Endothelial cell of umbilical vein (primary cell): ENCODE data around the gene BAZ1A. TPM values are rescaled to one million over a fixed set of nuclear protein-coding genes. Genes with fewer than 3 reads are reported as not detected.

Experiments
- BruUV-seq: library from RNA; stranded (reverse); fragments of 400-500 nt; replicated peaks from 2 replicates; lab custom pipeline; 2021; lab: Mats Ljungman, UMichigan
- CTCF ChIA-PET: fragments of 300-600, 350-600 bp; sonication (Branson Sonifier 250); formaldehyde crosslinking; loops from one replicate; lab custom pipeline; 2021; ENCODE audit warnings: antibody characterized with exemption, inconsistent platforms; lab: Charles Lee
- POLR2A ChIA-PET: fragments of 300-600, 350-600 bp; sonication (Branson Sonifier 250); formaldehyde crosslinking; loops from one replicate; lab custom pipeline; 2021; ENCODE audit warnings: antibody characterized with exemption, inconsistent platforms; lab: Charles Lee
- DNase-seq: peaks from one replicate; pipeline ENCODE4 v3.0.0-alpha.2; 2011; ENCODE audit warnings: low read depth, low spot score
- FAIRE-seq: peaks from 2 replicates; lab custom pipeline; 2011; peaks lifted over from hg19 to GRCh38; lab: Jason Lieb, UNC
- H2AFZ ChIP-seq: 2 replicates; pipeline ENCODE4 v1.6.0; 2012; ENCODE audit warnings: low read depth, low read length, control low read depth, inconsistent platforms
- H3K27ac ChIP-seq: 2 replicates; pipeline ENCODE4 v1.5.1; 2011; ENCODE audit warnings: low read depth, mild to moderate bottlenecking, control low read depth, low read length, moderate library complexity; ENCODE audit not compliant: insufficient read depth
- H3K27me3 ChIP-seq, 2 experiments: 2 replicates each; pipeline versions ENCODE4 v1.6.0 to v1.6.1; 2011; ENCODE audit warnings: low read length in 2 of 2, mixed read lengths in 1 of 2; ENCODE audit not compliant: control insufficient read depth in 2 of 2, insufficient read depth in 2 of 2
- H3K36me3 ChIP-seq, 2 experiments: 2 replicates in 1 of 2; 3 replicates in 1 of 2; pipeline ENCODE4 v1.5.1; 2011; ENCODE audit warnings: low read length in 2 of 2, mild to moderate bottlenecking in 1 of 2, moderate library complexity in 1 of 2; ENCODE audit not compliant: control insufficient read depth in 2 of 2, insufficient read depth in 2 of 2; ENCODE audit errors: extremely low read depth in 1 of 2
- H3K4me1 ChIP-seq: 3 replicates; pipeline ENCODE4 v1.5.1; 2011; ENCODE audit warnings: mild to moderate bottlenecking, low read length; ENCODE audit not compliant: control insufficient read depth, insufficient read depth; ENCODE audit errors: extremely low read depth
- H3K4me2 ChIP-seq: 2 replicates; pipeline ENCODE4 v1.6.1; 2011; ENCODE audit warnings: low read length, control low read depth, mixed read lengths; ENCODE audit not compliant: insufficient read depth
- H3K4me3 ChIP-seq, 3 experiments: fragments of 200-600 bp in 1 of 3; sonication (generic), shearing (Covaris generic) in 1 of 3; replicated peaks in 1 of 3; 2 replicates each; pipeline ENCODE4 v1.5.1; 2011 to 2016; ENCODE audit warnings: control low read depth in 3 of 3, low read length in 3 of 3, mild to moderate bottlenecking in 2 of 3, inconsistent platforms in 1 of 3, low read depth in 1 of 3, moderate library complexity in 1 of 3; ENCODE audit not compliant: insufficient read depth in 1 of 3
- H3K79me2 ChIP-seq: 2 replicates; pipeline ENCODE4 v1.6.0; 2012; ENCODE audit warnings: low read length, inconsistent platforms; ENCODE audit not compliant: control insufficient read depth, insufficient read depth
- H3K9ac ChIP-seq: replicated peaks from 2 replicates; pipeline ENCODE3; 2011; ENCODE audit warnings: low read length, control low read depth; ENCODE audit not compliant: insufficient read depth; ENCODE audit errors: extremely low read depth
- H3K9me1 ChIP-seq: replicated peaks from 3 replicates; pipeline ENCODE4 v1.6.0; 2011; ENCODE audit warnings: mild to moderate bottlenecking, low read length; ENCODE audit not compliant: control insufficient read depth, insufficient read depth; ENCODE audit errors: extremely low read depth
- H3K9me3 ChIP-seq: replicated peaks from 2 replicates; pipeline ENCODE4 v1.5.1; 2012; ENCODE audit warnings: low read length, inconsistent platforms; ENCODE audit not compliant: control insufficient read depth, insufficient read depth
- H4K20me1 ChIP-seq: replicated peaks from 2 replicates; pipeline ENCODE3; 2011; ENCODE audit warnings: mild to moderate bottlenecking, low read length; ENCODE audit not compliant: control insufficient read depth, insufficient read depth; ENCODE audit errors: extremely low read depth
- CTCF ChIP-seq, 2 donors: IDR thresholded peaks; 1 replicate in 1 of 2; 2 replicates in 1 of 2; pipeline ENCODE4 v1.5.1; 2011; ENCODE audit warnings: low read length in 2 of 2, mild to moderate bottlenecking in 2 of 2, moderate library complexity in 2 of 2, control low read depth in 1 of 2, inconsistent platforms in 1 of 2, low read depth in 1 of 2; ENCODE audit not compliant: insufficient read depth in 1 of 2; ENCODE audit errors: extremely low read depth in 1 of 2
- EZH2 ChIP-seq: IDR thresholded peaks from 2 replicates; pipeline ENCODE4 v1.6.1; 2012; ENCODE audit warnings: borderline replicate concordance, low read depth, mild to moderate bottlenecking, moderate library complexity, low read length, inconsistent platforms; ENCODE audit not compliant: severe bottlenecking
- FOS ChIP-seq: IDR thresholded peaks from 2 replicates; pipeline ENCODE4 v1.6.1; 2011; ENCODE audit warnings: mild to moderate bottlenecking, low read length, moderate library complexity, borderline replicate concordance; ENCODE audit not compliant: insufficient read depth
- GATA2 ChIP-seq: IDR thresholded peaks from 2 replicates; pipeline ENCODE4 v1.7.0; 2011; ENCODE audit warnings: low read depth, mild to moderate bottlenecking, moderate library complexity, mixed read lengths, low read length; ENCODE audit not compliant: insufficient read length, insufficient read depth
- JUN ChIP-seq: IDR thresholded peaks from 2 replicates; pipeline ENCODE4 v1.6.1; 2011; ENCODE audit warnings: borderline replicate concordance, low read depth; ENCODE audit not compliant: insufficient read length, insufficient read depth
- MAX ChIP-seq: IDR thresholded peaks from 2 replicates; pipeline ENCODE4 v1.6.1; 2011; ENCODE audit not compliant: insufficient read depth, insufficient read length
- MYC ChIP-seq: IDR thresholded peaks from one replicate; pipeline ENCODE4 v1.6.1; 2011; ENCODE audit warnings: mild to moderate bottlenecking, low read depth, low read length
- POLR2A ChIP-seq: IDR thresholded peaks from 2 replicates; pipeline ENCODE4 v1.6.1; 2012; ENCODE audit warnings: low read depth, mild to moderate bottlenecking, control low read depth, low read length
- POLR2AphosphoS5 ChIP-seq: IDR thresholded peaks from 2 replicates; pipeline ENCODE4 v1.6.1; 2012; ENCODE audit warnings: low read depth, mild to moderate bottlenecking, control low read depth, low read length, moderate library complexity; ENCODE audit not compliant: insufficient read depth
- dilution Hi-C: fragments of 300-500 bp; cut with MboI; formaldehyde crosslinking; loops from one replicate; pipeline ENCODE4 v1.15.0; 2019; ENCODE audit warnings: low sequenced_read_pairs; ENCODE audit not compliant: extremely low pct_ligation_motif_present
- intact Hi-C: fragments of 100-400 bp; cut with micrococcal nuclease; formaldehyde crosslinking; loops from one replicate; pipeline ENCODE4 v1.10.0; 2022
- polyA plus RNA-seq, 4 experiments: library from polyadenylated mRNA; depleted of rRNA in 3 of 4; stranded (reverse) in 3 of 4; unstranded in 1 of 4; fragments of >200 nt; gene quantifications; 2 replicates each; pipeline versions ENCODE4 v1.2.1 to v1.2.3, GENCODE V29; 2011 to 2012; ENCODE audit warnings: missing spikeins in 1 of 4
- total RNA-seq: library from RNA; stranded (reverse); gene quantifications from 2 replicates; pipeline ENCODE4 v1.2.3, GENCODE V29; 2021

Gene BAZ1A
- total and polyA plus RNA-seq, 2 donors (not counting 3 experiments of a cell fraction or from before 2014, with no cell fraction given) = 15.2 to 52.1 TPM

- FAIRE-seq (no peak), DNase-seq (peak; percentile 6)
- peaks cover 24% of the 10 kb centered on the region for H3K79me2 ChIP-seq
- peaks cover 0 to 8% of the 10 kb centered on the region in 2 experiments for H3K36me3 ChIP-seq
- ChIA-PET POLR2A (no interaction called here), CTCF (interaction anchor here (0.6 to 6.8 kb wide), 6 partner anchors 9 to 396 kb away, joined by 3 to 36 read pairs (median 4); no protein-coding TSS in a partner anchor)
- no peaks in the 10 kb centered on the region for H3K9me1 ChIP-seq
- intact Hi-C loops = loop anchor here (5.0 kb wide), 1 partner anchor 272 kb away; the partner anchor contains the start of gene SRP54
- H3K27ac ChIP-seq = no peak overlapping the region
- H3K27me3 ChIP-seq = no peaks in the 10 kb centered on the region
- BruUV-seq = no TSS peak
- H3K4me1 ChIP-seq = peaks cover 23% of the 10 kb centered on the region
- H3K9ac ChIP-seq = no peak overlapping the region
- TF ChIP-seq JUN (no peak), EZH2 (no peak), POLR2A (no peak), FOS (no peak), POLR2AphosphoS5 (no peak), MAX (no peak), MYC (no peak), CTCF (IDR thresholded peaks at IDR 0.05; ENCODE audit: extremely low read depth in 1 of 2, insufficient read depth in 1 of 2, low read depth in 1 of 2, low read length in 2 of 2) (no peak), GATA2 (no peak)
- no peaks in the 10 kb centered on the region for H3K9me3 ChIP-seq
- no peak overlapping the region for H3K4me2 ChIP-seq
- H4K20me1 ChIP-seq = no peaks in the 10 kb centered on the region
- no peak overlapping the region for H2AFZ ChIP-seq
- dilution Hi-C loops = no loop called here
- H3K4me3 ChIP-seq = no peak overlapping the region
These were observed 164.4 kb downstream of the BAZ1A start for GRCh38 chr14:34710744-34711143.
